GM18868 (cell line): ENCODE measurements around the gene POPDC2.

Source experiments
- ATAC-seq: cut with Tn5 transposase; IDR thresholded peaks from one replicate; pipeline ENCODE4 v1.9.1; 2021; ENCODE audit warnings: mild to moderate bottlenecking, moderate library complexity; ENCODE audit not compliant: unreplicated experiment

Gene POPDC2

DNA sequence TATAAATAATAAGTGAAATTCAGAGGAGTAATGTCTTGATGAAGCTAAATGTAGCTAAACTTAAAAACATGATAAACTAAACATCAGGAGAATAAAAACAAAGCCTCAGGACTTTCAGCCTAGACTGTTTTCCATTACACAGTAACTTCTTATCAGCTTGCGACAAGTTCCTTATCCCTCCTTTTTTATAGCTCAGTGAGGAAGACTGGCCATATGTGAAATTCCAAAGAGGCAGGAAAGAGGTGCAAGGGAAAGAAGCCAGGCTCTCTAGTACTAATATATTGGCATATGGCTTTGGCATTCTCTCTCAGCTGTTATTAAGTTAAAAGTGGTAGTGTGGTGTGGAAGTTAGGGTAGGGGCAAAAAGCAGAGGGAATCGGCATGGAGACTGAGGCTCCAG lies 12.4 kb upstream of the POPDC2 start:
- no peak for ATAC-seq

GRCh38 chr3:119669906-119670570 lies 9.6 kb upstream of the POPDC2 start:
- no peak for ATAC-seq

- no peak for ATAC-seq
Observed at GRCh38 chr3:119665954-119666559, 5.7 kb upstream of the POPDC2 start.

- no peak for ATAC-seq
Observed at GRCh38 chr3:119664850-119665379, 4.5 kb upstream of the POPDC2 start.

GRCh38 chr3:119664370-119664769 lies 4.0 kb upstream of the POPDC2 start:
- no peak for ATAC-seq

DNA sequence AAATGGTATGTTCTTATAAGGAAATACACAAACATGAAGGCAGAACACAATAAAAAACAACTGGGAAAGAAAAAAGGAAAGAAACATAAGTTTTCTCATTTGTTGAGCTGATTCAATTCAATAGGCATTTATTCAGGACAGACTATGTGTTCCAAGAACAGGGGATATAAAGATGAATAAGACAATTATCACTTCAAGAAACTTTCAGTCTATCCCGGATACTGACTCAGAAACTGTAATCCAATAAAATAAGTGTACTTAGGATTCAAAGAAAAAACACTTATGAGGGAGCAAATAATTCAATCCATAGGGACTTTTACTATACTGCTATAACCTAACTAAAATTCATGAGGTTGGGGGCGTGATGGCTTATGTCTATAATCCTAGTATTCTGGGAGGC lies 3.5 kb upstream of the POPDC2 start:
- ATAC-seq, result no peak

DNA sequence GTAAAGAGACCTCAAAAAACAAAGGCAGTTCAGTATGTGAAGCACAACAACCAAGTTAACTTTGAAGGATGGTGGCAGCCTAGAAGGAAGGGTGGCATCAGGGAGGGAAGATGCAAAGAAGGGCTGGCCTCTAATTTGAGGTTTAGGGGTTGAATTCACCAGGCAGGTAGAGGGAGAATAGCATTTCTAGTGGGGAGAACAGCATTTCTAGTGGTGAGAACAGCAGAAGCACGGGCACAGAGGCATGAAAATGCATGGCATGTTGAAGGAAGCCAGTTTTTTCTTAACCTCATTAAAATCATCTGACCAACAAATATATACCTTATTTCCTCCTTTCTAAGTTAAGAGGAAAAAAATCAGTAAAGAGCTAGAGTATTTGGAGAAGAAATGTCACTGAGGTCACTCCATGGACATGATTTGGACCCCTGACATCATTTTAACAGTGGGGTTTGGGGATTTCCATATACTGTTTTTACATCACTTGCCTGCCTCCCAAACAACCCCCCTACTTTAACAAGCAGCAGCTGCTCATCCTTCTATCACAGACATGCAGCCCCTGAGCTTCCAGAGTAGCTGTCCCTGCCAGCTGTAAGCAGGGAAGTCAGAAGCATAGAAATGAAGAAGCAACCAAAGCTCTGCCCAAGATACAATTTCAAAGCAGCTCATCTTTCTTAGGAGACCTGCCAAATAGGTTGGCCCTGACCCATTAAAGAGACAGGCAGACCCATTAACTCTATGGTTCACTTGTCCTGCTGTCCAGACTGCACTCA lies 2.4 kb upstream of the POPDC2 start:
- ATAC-seq, result no peak

- no peak for ATAC-seq
Observed at GRCh38 chr3:119659606-119660291, 640 bp downstream of the POPDC2 start.

- ATAC-seq, result no peak
Observed at GRCh38 chr3:119658994-119659393, 1.4 kb downstream of the POPDC2 start.

- peak; percentile 42 for ATAC-seq
Observed at GRCh38 chr3:119657887-119658702, 2.3 kb downstream of the POPDC2 start.

- ATAC-seq, result no peak
Observed at GRCh38 chr3:119653876-119654275, 6.5 kb downstream of the POPDC2 start.

DNA sequence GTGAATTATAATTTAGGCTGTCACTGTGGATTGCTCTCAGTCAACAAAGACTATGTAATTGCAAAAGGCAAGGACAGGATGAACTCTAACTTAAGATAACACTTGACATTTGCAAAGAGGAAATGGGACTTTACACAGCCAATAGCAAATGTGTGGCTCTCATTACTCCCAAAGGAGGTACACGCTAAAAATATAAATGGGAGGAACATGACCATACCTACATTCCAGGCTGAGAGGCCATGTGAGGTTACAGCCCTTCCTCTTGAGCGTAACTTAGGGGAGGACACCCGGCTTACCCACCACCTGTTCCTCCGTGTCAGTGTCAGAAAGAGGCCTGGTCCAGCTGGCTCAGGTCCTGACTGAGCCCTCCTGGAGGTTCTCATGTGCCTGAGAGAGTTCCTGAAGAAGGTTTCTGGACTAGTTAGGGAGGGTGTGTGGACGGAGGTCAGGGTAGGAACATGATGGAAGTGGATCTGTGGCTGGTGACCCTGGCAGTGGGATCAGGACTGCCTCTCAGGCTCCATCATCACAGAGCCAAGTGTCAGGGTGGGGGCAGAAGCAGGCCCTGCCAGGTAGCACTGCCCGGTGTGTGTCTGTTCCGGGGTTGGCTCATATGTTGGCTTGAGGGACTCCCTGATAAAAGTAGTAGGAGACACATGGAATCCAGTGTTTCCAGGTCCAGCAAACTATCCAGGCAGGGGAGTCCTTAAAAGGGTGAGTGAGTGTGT lies 7.9 kb downstream of the POPDC2 start:
- no peak for ATAC-seq

DNA sequence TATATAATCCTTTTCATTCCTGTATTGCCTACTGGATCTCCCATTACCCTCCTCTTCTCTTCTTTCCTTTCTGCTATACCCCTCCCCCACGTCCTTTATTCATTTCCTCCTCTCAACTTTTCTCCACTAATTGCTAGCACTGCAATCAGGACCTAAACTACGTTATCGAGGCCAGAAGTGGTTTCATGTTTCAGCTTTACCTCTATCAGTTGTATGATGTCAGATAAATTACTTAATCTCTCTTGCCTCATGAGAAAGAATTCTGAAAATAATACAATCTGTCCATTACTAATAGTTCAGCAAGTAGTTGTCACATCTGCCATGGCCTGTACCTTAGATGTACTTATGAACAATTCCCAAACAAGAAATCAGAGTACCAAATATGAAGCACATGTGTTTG lies 10.6 kb downstream of the POPDC2 start:
- ATAC-seq, result no peak

DNA sequence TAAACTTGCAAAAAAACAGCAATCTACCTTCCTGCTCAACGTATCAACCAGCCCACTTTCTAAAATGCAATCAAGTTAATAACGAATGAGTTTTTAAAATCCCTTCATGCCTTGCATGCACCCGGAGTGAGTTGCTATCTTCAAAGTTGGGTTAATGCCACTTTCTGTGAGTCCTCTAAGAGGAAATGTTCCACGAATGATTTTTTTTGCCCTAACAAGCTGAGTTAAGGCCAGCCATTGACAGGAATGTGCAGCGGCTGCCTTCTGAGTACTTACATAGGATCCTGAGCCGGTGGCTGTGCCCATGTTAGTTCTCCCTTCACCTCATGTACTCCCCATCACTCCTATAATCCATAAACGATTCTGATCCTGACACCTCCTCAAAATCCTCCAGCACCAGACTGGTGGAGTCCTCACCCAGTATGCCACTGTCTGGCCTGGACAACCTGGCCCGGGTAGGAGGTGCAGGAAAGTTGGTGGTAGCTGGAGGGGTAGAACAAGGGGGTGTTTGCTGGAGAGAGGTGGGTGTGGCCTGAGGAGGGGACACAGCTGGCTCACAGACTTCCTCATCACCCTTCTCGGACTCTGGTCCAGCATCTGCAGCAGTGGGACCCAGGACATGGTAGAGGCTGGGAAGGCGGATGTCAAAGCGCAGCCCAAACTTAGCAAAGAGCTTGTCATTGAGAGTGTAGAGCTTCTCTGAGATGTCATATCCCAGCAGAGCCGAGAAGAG lies 12.4 kb downstream of the POPDC2 start:
- no peak for ATAC-seq

DNA sequence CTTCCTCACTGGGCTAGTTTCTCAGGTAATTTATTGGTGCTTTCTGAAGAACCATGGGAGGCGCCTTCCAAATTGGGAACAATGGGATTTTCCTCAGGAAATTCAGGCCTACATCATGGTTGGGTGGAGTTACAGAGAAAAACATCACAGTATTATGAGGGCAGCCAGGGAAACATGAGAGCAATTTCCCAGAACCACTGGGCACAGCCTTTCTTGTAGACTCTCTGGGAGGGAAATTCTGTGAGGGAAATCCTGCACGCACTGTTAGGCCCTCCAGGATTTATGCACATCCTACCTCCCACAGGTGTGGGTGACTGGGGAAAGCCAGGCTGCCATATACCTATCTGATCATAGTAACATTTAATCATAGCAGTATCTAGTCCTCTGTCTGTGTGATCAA lies 13.2 kb downstream of the POPDC2 start:
- no peak for ATAC-seq

- ATAC-seq, result no peak
Observed at GRCh38 chr3:119645813-119646212, 14.6 kb downstream of the POPDC2 start.

DNA sequence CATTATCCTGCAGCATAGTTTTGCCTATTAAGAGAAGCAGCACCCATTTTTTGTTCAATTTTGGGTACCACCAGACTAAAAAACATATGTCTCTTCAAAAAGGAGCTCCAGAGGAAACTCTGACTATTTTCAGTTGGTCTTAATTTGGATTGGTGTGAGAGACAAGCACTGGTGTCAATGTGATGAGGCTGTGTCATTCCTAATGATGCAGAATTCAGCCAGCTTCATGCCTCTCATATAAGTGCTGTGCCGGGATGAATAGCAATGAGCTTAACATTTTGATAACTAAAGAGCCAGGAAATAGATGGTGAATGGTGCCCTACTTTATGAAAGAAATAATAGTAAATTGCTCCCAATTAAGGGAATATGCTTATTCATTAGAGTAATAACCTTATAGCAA lies 15.9 kb downstream of the POPDC2 start:
- ATAC-seq, result no peak

DNA sequence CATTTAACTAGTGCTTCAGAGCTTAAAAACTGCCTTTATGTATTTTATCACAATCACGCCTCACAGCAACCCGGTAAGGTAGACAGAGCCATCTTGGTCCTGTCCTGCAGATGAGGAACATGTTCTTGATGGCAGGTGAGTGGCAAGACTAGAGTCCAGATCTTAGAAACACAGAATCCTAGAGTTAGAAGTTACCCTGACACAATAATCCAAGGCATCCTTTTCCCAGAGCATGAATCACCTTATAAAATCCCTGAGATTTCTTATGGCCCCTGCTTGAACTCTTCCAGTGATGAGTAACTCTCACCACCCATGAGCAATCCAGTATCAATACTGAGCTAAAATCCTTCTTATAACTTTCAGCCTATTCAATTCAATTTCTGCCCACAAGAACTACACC lies 16.9 kb downstream of the POPDC2 start:
- no peak for ATAC-seq
